22Rv1 (cell line): ENCODE results near the gene PEX26.

Experiments used
- ZFX ChIP-seq: fragments of 450-650 bp; IDR thresholded peaks from 2 replicates; pipeline ENCODE4 v1.6.1; 2017; ENCODE audit warnings: antibody characterized with exemption, borderline replicate concordance
- TF ChIP-seq, protein P1 (sequence below): fragments of 450-650 bp; IDR thresholded peaks from 2 replicates; pipeline ENCODE4 v1.5.1; 2017; ENCODE audit warnings: mild to moderate bottlenecking

DNA sequence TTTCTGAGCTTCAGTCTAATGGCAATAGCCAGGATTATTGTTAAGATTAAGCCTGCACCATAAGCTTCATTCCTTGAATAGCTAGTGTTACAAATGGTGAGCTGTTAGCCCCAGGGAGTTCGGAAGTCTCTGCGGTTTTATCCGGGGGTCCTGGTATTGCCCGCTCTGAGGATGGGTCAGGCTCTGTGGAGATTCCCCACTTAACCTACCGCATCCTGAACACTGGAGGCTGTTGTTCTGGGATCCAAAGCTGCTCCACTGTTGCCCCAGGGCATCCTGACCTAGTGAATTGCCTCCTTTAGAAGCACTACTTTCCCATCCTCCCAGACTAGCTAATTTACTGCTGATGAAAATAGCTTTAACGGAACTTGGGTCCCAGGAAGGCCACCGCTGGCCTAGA lies 14.5 kb upstream of the PEX26 start:
- TF ChIP-seq, protein P1, sequence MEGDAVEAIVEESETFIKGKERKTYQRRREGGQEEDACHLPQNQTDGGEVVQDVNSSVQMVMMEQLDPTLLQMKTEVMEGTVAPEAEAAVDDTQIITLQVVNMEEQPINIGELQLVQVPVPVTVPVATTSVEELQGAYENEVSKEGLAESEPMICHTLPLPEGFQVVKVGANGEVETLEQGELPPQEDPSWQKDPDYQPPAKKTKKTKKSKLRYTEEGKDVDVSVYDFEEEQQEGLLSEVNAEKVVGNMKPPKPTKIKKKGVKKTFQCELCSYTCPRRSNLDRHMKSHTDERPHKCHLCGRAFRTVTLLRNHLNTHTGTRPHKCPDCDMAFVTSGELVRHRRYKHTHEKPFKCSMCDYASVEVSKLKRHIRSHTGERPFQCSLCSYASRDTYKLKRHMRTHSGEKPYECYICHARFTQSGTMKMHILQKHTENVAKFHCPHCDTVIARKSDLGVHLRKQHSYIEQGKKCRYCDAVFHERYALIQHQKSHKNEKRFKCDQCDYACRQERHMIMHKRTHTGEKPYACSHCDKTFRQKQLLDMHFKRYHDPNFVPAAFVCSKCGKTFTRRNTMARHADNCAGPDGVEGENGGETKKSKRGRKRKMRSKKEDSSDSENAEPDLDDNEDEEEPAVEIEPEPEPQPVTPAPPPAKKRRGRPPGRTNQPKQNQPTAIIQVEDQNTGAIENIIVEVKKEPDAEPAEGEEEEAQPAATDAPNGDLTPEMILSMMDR: no peak
- no peak for TF ChIP-seq ZFX
